Right lobe of liver (tissue), 4 donors: Measurements from ENCODE around the gene RBM4.

Source experiments
- POLR2A ChIP-seq: fragments of 450-650 bp; IDR thresholded peaks from one replicate; pipeline ENCODE4 v1.6.1; 2017; ENCODE audit warnings: antibody characterized with exemption, mild to moderate bottlenecking
- TF ChIP-seq, protein P1 (sequence below), 4 donors: fragments of 200-600 bp in 3 of 4; fragments of 450-650 bp in 1 of 4; IDR thresholded peaks; one replicate each; pipeline versions ENCODE4 v1.5.1 to v1.8.0; 2016 to 2022; ENCODE audit warnings: antibody characterized with exemption in 4 of 4, mild to moderate bottlenecking in 2 of 4
- donor health status: DM: no; HTN: no; CAD: no.
- donor health status: DM: no; HTN: no; CAD: no.
- donor health status: DM: no; HTN: yes; CAD: no.

DNA sequence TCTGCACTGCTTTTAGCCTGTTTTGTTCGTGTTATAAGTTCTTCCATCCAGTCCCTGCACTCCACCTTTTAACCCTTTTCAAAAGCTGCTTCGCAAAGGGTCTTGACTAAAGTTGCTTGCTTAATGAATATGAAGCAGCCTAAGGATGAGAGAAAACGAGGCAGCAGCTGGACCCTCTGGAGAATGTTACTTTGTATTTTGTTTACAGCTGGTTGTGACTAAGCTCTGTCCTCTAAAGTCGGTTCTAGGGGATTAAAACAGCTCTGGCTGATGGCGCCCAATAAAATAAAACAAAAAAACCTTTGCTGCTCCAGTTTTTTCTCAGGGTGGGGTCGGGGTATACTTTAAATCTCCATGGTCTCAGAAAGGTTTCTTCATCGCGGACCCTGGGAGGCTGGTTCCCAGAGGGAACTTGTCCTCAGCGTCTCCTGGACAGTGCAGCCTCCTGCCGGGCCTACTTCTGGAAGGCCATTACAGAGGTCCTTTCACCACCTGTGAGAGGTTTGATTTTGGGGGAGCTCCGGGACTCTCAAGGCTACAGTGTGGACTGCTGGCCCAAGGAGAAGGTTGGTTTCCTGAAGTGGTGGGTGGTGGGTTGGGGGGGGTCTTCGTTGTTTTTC, 836 bp upstream of the RBM4 start:
- TF ChIP-seq, protein P1, sequence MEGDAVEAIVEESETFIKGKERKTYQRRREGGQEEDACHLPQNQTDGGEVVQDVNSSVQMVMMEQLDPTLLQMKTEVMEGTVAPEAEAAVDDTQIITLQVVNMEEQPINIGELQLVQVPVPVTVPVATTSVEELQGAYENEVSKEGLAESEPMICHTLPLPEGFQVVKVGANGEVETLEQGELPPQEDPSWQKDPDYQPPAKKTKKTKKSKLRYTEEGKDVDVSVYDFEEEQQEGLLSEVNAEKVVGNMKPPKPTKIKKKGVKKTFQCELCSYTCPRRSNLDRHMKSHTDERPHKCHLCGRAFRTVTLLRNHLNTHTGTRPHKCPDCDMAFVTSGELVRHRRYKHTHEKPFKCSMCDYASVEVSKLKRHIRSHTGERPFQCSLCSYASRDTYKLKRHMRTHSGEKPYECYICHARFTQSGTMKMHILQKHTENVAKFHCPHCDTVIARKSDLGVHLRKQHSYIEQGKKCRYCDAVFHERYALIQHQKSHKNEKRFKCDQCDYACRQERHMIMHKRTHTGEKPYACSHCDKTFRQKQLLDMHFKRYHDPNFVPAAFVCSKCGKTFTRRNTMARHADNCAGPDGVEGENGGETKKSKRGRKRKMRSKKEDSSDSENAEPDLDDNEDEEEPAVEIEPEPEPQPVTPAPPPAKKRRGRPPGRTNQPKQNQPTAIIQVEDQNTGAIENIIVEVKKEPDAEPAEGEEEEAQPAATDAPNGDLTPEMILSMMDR (IDR thresholded peaks at IDR 0.05): no peak
- no peak for TF ChIP-seq POLR2A
